Gastroesophageal sphincter (tissue), 3 donors: ENCODE results near the gene EGFLAM.

Experiments used
- CTCF ChIP-seq, 4 experiments: fragments of 200-600 bp in 2 of 4; fragments of 450-650 bp in 2 of 4; sonication (generic) in 1 of 4; IDR thresholded peaks; one replicate each; pipeline ENCODE4 v1.5.1; 2017 to 2019; ENCODE audit warnings: antibody characterized with exemption in 4 of 4, mild to moderate bottlenecking in 2 of 4, moderate library complexity in 2 of 4
- EP300 ChIP-seq: sonication (generic); formaldehyde crosslinking; IDR thresholded peaks from one replicate; pipeline ENCODE4 v1.6.1; 2017; ENCODE audit warnings: antibody characterized with exemption, mild to moderate bottlenecking
- POLR2AphosphoS5 ChIP-seq: sonication (generic); formaldehyde crosslinking; IDR thresholded peaks from one replicate; pipeline ENCODE4 v1.6.1; 2017; ENCODE audit warnings: antibody characterized with exemption

- TF ChIP-seq EP300 (no peak), CTCF (IDR thresholded peaks at IDR 0.05) (no peak), POLR2AphosphoS5 (no peak)
Observed at GRCh38 chr5:38417658-38418017, 159.3 kb downstream of the EGFLAM start.
